Vagina (tissue), 2 donors: ENCODE measurements around the gene INS.

Experiments
- CTCF ChIP-seq, 3 experiments: fragments of 450-650 bp in 2 of 3; fragments of 200-600 bp in 1 of 3; sonication (generic) in 1 of 3; IDR thresholded peaks; one replicate each; pipeline ENCODE4 v1.5.1; 2017 to 2019; ENCODE audit warnings: antibody characterized with exemption in 3 of 3, mild to moderate bottlenecking in 2 of 3, moderate library complexity in 2 of 3
- POLR2A ChIP-seq, 2 donors: fragments of 450-650 bp; IDR thresholded peaks; one replicate each; pipeline ENCODE4 v1.6.1; 2017; ENCODE audit warnings: antibody characterized with exemption in 2 of 2, mild to moderate bottlenecking in 2 of 2, moderate library complexity in 2 of 2
- POLR2AphosphoS5 ChIP-seq, 2 donors: sonication (generic); formaldehyde crosslinking; IDR thresholded peaks; one replicate each; pipeline ENCODE4 v1.9.0; 2017; ENCODE audit warnings: antibody characterized with exemption in 2 of 2, mild to moderate bottlenecking in 2 of 2, low read depth in 1 of 2; ENCODE audit not compliant: insufficient read depth in 1 of 2

- TF ChIP-seq CTCF (IDR thresholded peaks at IDR 0.05): peak in 2 of 3 experiments; percentile 18 to 20
- TF ChIP-seq POLR2A (IDR thresholded peaks at IDR 0.05): no peak
- no peak for TF ChIP-seq POLR2AphosphoS5 (IDR thresholded peaks at IDR 0.05; ENCODE audit: insufficient read depth in 1 of 2, low read depth in 1 of 2)
Observed at GRCh38 chr11:2149864-2150847, 10.9 kb downstream of the INS start.
